ENCODE measurements around the gene BCL2L1. TPM values are rescaled to one million over a fixed set of nuclear protein-coding genes. Genes with fewer than 3 reads are reported as not detected.
A peak's percentile ranks its signal among the peaks of the same experiment; 100 is the strongest.

Gene BCL2L1
- total RNA-seq, 1 donor from 2014 or later: 200 TPM

- no peaks in the 10 kb centered on the region for H3K27me3 ChIP-seq
- peak in 1 of 2 donors; percentile 95 for DNase-seq (ENCODE audit: low spot score in 2 of 2)
- peaks cover 6 to 22% of the 10 kb centered on the region in 2 donors for H3K36me3 ChIP-seq
- H3K9me3 ChIP-seq: no peaks in the 10 kb centered on the region
- peak overlapping the region; percentile 95 to 98 for H3K27ac ChIP-seq
- no peak for TF ChIP-seq CTCF (IDR thresholded peaks at IDR 0.05)
- H3K4me3 ChIP-seq: peak overlapping the region; percentile 12 to 53
- H3K4me1 ChIP-seq: peaks cover 27 to 79% of the 10 kb centered on the region in 2 donors
- intact Hi-C loops (cut with DNase I): loop anchor here (1.0 kb wide), 2 partner anchors 9 to 43 kb away; partner anchors contain the start of gene BCL2L1
These were observed 9.1 kb downstream of the BCL2L1 start for GRCh38 chr20:31713312-31714273.

GRCh38 chr20:31712564-31713311 is 9.9 kb downstream of the BCL2L1 start:
- DNase-seq (ENCODE audit: low spot score in 2 of 2): peak; percentile 87 to 98
- Histone ChIP-seq H3K27ac (peak overlapping the region; percentile 95 to 98), H3K9me3 (no peaks in the 10 kb centered on the region), H3K4me3 (peak overlapping the region; percentile 18 to 53), H3K27me3 (no peaks in the 10 kb centered on the region), H3K4me1 (peaks cover 28 to 81% of the 10 kb centered on the region in 2 donors), H3K36me3 (peaks cover 6 to 23% of the 10 kb centered on the region in 2 donors)
- no peak for TF ChIP-seq CTCF (IDR thresholded peaks at IDR 0.05)
- intact Hi-C loops (cut with DNase I): loop anchor here (1.0 kb wide), 3 partner anchors 10 to 42 kb away; partner anchors contain the start of gene BCL2L1

- DNase-seq (ENCODE audit: low spot score in 2 of 2): peak in 1 of 2 donors; percentile 72
- TF ChIP-seq CTCF (IDR thresholded peaks at IDR 0.05): no peak
- Histone ChIP-seq H3K9me3 (no peaks in the 10 kb centered on the region), H3K36me3 (peaks cover 6 to 27% of the 10 kb centered on the region in 2 donors), H3K4me3 (peak overlapping the region; percentile 18 to 53), H3K27ac (peak overlapping the region; percentile 95 to 98), H3K4me1 (peaks cover 28 to 75% of the 10 kb centered on the region in 2 donors), H3K27me3 (no peaks in the 10 kb centered on the region)
- intact Hi-C loops (cut with DNase I): loop anchor here (1.0 kb wide), 1 partner anchor 13 kb away; no protein-coding TSS in a partner anchor
These were observed 10.5 kb downstream of the BCL2L1 start for GRCh38 chr20:31712112-31712553.

GRCh38 chr20:31711179-31712111 is 11.2 kb downstream of the BCL2L1 start:
- Histone ChIP-seq H3K27me3 (no peaks in the 10 kb centered on the region), H3K4me3 (peak overlapping the region in 1 of 2 donors; percentile 53), H3K36me3 (peaks cover 5 to 34% of the 10 kb centered on the region in 2 donors), H3K9me3 (no peaks in the 10 kb centered on the region), H3K27ac (peak overlapping the region; percentile 95 to 98), H3K4me1 (peaks cover 28 to 76% of the 10 kb centered on the region in 2 donors)
- DNase-seq (ENCODE audit: low spot score in 2 of 2): no peak
- TF ChIP-seq CTCF (IDR thresholded peaks at IDR 0.05): no peak
- intact Hi-C loops (cut with DNase I): loop anchor here (1.0 kb wide), 1 partner anchor 12 kb away; no protein-coding TSS in a partner anchor

All from ascending aorta (tissue), 2 donors.